OCI-LY3 (cell line): Measurements from ENCODE around the gene RTN4IP1.

ENCODE experiments used
- CTCF ChIP-seq: fragments of 200-600, 300-600 bp; sonication (generic); IDR thresholded peaks from 2 replicates; pipeline ENCODE4 v1.5.1; 2014; ENCODE audit warnings: antibody characterized with exemption, low read length, low read depth
- EZH2phosphoT487 ChIP-seq: fragments of 200-600 bp; shearing (Covaris generic); IDR thresholded peaks from 2 replicates; pipeline ENCODE4 v1.6.1; 2018; ENCODE audit warnings: antibody characterized with exemption, mixed run types, low read depth

GRCh38 chr6:106659859-106660258 lies 30.6 kb upstream of the RTN4IP1 start:
- no peak for TF ChIP-seq CTCF
- TF ChIP-seq EZH2phosphoT487 = no peak
